Lower leg skin (tissue), 3 donors: ENCODE data around the gene MEP1B.

Experiments
- CTCF ChIP-seq, 3 donors: fragments of 450-650 bp; IDR thresholded peaks; one replicate each; pipeline ENCODE4 v1.5.1; 2016; ENCODE audit warnings: antibody characterized with exemption in 3 of 3, mild to moderate bottlenecking in 3 of 3, moderate library complexity in 2 of 3
- POLR2A ChIP-seq, 2 donors: fragments of 450-650 bp; IDR thresholded peaks; one replicate each; pipeline ENCODE4 v1.6.1; 2016 to 2017; ENCODE audit warnings: antibody characterized with exemption in 2 of 2, mild to moderate bottlenecking in 1 of 2, moderate library complexity in 1 of 2

GRCh38 chr18:32200766-32201165 is 10.9 kb downstream of the MEP1B start:
- TF ChIP-seq CTCF (IDR thresholded peaks at IDR 0.05) = no peak
- no peak for TF ChIP-seq POLR2A (IDR thresholded peaks at IDR 0.05)
